Stimulated activated CD8-positive, alpha-beta memory T cell treated with anti-CD3 and anti-CD28 coated beads, Interleukin-12 subunit alpha, Interleukin-12 subunit beta, amount 100 ng/mL, for 24 hours (primary cell): ENCODE data around the gene CSF1R.

Experiments
- DNase-seq: peaks from one replicate; pipeline ENCODE4 v3.0.0-alpha.2; 2020; ENCODE audit errors: extremely low read depth

CSF1R gene

GRCh38 chr5:150085950-150086715 lies at the start of gene CSF1R:
Gene CSF1R, minus strand, starts transcription at chr5:150086554. Its CDS starts 127 bp downstream, at chr5:150086427.
- no peak for DNase-seq

DNA sequence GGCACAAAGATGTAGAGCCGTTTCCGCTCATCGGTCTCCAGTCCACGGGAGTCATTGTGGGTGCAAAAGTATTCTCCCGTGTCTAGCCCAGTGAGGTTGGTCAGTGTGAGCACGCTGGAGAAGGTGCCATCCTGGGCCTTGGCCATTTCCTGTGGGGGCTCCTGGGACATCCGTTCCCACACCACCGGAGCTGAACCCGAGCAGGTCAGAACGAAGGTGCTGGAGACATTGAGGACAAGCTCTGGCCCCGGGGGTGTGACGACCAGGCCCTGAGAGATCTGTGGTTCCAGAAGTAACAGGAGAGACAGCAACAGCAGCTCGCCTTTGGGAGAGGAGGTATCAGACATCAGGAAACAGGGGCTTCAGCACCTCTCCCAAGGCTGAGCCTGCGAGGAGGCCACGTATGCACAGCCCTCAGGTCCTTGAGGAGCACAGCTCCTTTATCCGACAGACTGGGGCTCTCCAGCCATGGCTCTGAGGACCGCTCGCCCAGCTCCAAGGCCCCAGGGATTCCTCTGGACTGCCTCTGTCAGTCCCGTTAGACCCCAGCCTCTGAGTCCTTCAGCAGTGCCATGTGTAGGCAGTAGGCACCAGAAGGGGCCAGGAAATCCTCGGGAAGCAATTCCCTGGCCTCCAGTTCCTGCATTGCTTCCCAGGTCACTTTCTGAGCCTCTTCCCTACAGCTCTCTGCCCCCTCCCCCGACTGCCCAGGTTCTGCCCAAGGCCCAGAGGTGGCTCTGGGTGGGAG lies 49.4 kb upstream of the CSF1R start:
- DNase-seq: no peak

DNA sequence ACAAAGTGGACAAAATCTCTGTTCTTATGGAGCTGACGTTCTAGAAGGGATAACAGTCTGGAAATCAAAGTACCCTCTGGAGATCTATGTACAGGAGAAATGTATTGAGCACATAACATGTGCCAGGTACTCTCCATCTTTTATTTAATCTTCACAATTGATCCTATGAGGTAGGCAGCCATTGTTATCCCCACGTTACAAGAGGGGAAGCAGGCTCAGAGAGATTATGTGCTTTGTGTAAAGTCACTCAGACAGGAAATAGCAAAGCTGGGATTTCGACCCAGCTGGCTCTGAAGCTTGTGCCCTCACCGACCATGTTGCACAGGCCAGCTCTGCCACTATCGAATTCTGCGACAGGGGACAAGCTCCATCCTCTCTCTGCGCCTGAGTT lies 47.8 kb upstream of the CSF1R start:
- no peak for DNase-seq

- DNase-seq: no peak
These were observed 47.3 kb upstream of the CSF1R start for GRCh38 chr5:150133581-150134197.

- no peak for DNase-seq
These were observed 46.4 kb upstream of the CSF1R start for GRCh38 chr5:150132740-150133139.

DNA sequence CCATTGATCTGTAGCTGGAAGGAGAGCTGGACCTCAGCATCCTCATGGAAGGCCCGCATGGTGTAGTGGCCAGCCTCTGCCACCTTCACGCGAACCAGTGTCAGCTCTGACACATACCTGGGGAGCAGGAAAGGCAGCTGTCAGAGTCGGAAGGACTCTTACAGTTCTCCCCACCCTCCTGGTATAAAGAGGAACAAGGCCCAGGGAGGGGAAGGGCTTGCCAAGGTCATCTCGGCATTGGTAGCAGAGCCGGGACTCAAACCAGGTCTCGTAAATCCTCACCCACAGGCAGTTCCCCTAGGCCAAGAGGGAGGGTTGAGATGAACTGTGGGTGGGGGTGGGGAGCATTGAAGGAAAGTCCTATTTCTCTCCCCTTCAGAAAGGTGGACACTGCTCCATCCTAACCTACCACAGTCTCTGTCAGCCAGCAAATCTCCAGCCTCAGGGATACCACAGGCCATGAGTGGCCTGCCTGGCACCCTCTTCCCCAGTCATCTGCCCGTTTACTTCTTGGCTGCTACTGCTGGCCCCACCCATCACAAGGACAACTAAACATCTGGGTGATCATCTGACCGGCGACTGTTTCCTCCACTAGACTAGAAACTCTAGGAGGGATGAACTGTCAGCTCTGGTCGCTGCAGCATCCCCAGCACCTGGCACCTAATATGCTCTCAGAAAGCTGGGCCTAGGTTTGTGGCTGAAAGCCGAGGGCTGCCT lies 45.8 kb upstream of the CSF1R start:
- no peak for DNase-seq

DNA sequence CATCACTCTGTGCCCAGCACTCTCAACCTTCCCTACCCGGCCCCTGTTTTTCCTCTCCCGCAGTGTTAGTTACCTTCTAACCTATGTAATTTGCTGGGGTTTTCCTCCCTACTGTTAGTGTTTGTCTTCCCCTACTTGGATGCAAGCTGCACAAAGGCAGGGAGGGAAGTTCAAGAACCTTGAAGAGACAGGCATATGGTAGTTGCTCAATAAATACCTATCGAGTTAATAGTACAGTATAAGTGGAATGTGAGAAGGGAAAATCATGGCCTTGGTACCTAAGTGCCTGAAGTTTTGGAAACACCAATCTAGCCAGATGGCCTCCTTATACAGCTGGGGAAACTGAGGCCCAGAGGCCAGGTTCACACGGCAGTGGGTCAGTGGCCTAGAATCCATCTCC lies 45.1 kb upstream of the CSF1R start:
- DNase-seq: no peak

DNA sequence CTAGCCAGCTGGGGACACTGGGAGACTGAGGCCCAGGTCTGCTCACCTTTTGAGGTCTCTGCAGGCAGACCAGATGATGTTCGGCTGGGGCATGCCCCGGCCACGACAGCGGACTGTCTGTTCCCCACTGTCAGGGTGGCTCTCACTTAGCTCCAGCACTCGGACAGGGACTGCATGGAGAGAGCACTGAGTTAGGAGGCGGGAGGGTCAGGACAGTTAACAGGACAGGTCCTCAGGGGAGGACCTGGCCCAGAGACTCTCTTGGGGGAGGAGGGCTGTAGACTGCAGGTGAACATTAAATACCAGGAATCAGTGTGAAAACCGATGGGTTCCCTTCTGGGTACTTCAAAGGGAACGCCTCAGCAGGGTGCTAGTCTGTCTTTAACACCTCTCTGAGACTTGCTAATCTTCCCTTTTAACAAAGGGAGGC lies 44.2 kb upstream of the CSF1R start:
- no peak for DNase-seq

DNA sequence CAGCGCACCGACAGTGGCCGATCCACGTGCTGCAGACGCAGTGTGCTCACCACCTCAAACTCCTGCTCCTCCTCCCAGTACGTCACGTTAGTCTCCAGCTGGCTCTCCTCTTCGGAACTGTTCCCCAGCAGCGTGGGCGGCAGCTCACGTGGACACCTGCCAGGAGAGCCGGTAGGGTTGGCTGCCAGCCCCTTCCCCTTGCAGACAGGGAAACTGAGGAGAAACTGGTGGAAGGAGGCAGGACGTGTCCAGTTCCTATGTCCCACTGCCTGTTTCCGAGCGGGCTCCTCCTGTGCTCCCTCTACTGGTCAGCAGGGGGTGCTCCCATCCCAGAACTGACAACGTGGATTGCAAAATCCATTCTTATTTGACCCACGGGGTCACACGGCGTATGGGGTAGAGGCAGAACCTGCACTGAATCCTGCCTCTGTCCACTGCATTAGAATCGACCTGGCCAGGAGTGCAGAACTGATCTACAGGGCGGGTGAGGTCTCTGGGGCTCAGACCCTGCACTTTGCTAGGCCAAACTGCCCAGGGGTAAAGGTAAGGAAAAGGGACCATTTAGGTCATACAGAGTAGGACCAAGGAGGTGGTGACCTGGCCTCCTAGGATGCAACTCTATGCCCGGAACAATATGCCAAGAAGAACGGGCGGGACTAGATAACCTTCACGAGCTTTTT lies 43.6 kb upstream of the CSF1R start:
- no peak for DNase-seq

GRCh38 chr5:150129454-150129812 lies 43.1 kb upstream of the CSF1R start:
- DNase-seq: no peak

- no peak for DNase-seq
These were observed 40.5 kb upstream of the CSF1R start for GRCh38 chr5:150126921-150127265.

DNA sequence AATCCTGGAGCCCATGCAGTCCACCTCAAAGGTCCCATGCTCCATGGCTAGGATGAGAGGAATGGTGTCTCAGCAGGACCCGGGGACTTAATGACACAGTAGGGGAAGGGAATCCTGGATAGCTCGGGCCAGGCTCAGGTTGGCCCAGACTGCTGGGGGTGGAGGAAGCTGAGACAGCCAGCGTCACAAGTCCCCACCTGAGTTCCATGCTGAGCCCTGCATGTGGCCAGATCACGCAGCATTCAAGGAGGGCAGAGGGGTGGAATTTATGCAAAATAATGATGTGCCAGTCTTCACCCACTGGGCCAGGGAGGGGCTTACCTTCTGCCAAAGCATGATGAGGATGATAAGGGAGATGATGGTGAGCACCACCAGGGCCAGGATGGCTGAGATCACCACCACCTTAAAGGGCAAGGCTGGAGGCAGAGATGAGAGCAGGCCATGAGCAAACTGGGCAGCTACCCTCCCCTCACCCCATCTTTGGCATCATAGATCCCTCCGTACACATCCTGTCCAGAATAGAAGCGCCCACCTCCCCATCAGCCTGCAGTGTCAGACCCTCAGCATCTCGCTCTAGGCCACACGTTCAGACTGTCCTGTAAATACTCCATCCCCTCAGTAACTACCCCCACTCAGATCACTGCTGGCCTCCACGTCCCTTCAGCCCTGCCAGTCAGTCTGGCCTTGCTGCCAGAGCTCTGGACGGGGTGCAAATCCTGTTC lies 40.0 kb upstream of the CSF1R start:
- no peak for DNase-seq

DNA sequence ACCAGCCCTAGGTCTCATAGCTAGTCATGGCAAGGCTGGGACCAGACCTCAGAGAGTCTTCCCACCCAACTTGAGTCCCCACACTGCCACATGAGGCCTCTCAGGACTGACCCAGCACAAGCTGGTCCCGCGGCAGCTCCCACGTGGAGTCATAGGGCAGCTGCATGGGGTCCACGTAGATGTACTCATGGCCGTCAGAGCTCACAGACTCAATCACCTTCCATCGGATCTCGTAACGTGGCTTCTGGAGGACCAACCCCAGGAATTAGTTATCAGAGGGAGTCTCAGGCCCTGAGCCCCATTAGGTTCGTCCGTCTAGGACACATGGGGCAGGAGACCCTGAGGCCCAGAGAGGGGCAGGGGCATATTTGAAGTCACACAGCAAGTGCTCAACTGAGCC lies 39.0 kb upstream of the CSF1R start:
- no peak for DNase-seq

DNA sequence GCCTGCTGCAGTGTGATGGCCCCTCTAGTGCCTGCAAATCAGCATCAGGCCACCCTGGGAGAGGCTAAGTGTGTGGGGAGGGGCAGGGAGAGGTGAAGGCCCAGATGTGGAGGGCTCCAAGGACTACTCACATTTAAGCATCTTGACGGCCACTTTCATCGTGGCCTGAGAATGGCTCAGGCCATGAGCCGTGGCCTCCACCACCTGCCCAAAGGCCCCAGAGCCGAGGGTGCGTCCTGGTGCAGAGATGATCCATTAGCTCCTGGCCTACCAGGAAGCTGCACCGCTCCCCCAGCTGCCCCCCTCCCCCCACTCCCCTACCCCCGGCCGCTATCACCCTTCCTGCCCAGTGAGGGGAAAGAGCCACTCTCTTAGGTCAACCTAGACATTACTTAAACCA lies 38.2 kb upstream of the CSF1R start:
- no peak for DNase-seq

DNA sequence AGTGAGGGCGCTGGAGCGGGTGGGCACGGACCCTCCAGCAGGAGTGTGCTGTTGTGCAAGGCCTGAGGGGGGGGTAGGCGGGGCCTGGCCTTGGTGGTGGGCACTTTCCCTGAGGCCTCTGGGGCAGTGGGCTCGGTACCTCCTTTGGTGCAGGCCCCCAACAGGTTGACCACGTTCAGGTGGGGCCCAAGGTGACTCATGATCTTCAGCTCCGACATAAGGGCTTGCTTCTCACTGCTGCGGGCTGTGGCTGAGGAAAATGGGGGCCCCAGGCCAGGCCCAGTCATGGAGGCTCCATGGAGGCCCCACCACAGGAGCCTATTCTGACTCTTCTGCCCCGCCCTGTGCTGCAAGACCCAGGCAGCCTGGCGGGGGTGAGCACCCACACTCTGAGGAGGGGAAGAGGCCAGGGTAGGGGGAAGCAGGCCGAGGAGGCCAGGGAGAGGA lies 37.8 kb upstream of the CSF1R start:
- no peak for DNase-seq

DNA sequence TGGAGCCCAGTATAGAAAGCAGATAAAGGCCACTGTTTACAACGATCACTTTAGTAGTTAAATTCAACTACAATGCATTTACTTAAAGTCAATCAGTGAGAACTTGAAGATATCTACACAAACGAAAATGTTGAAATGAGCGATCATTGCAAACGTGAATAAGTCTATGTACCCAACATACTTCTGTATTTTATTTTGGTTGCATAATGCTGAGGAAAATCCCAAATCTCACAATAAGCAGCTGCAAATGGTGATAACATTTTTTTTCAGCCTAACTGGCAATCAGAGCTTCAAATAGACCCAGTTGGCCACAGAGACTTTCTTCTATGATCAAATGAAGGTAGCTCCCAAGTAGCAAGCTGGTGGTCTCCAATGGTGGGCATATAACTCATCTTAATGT lies 37.2 kb upstream of the CSF1R start:
- no peak for DNase-seq

DNA sequence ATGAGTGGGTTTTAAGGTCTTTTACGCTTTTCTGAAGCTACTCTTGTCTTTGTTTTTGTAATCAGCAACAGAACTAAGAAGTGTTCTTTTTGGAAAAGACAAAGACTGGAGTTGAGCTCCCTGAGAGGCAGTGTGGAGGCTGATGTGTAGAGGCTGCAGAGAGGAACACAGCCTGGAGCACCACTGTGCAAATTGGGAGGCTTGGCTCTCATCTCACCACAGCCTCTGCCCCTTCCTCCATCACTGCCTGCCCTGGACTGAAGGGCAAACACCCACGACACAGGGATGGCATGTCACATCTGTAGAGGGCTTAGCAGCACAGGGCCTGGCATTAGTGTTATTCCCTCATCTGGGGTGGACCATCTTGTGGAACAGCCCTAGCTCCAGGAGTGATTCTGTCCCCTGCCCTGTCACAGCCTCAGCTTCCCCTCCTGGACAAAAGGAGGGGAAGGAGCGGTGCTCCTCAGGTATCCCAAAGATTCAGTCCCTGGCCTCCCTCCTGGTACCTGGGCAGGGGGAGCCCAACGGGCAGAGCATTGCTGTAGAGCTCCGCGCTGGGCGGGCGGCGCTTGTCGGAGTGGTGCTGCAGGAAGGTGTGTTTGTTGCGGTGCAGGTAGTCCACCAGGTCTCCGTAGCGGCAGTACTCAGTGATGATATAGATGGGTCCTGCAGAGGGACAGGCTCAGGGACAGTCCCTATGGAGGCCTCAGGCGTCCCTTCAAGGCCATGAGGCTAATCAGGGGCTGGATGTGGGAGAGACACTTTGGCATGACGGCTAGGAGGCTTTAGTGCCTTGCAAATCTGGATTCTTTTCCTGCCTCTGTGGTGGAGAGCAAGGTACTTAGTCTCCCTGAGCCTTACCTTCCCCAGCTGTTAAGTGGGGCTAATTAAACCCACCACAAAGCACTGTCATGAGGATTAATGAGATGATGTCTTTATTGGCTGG lies 36.5 kb upstream of the CSF1R start:
- no peak for DNase-seq

- DNase-seq: no peak
These were observed 35.8 kb upstream of the CSF1R start for GRCh38 chr5:150122158-150122510.

- DNase-seq: no peak
These were observed 35.2 kb upstream of the CSF1R start for GRCh38 chr5:150121448-150122157.
